Ovary (tissue), 9 donors: Measurements from ENCODE around the gene ACOT7. TPM values are rescaled to one million over a fixed set of nuclear protein-coding genes. Genes with fewer than 3 reads are reported as not detected.

Experiments
- DNase-seq, 5 donors: peaks; one replicate each; pipeline ENCODE4 v3.0.0-alpha.2; 2019 to 2020
- H3K27ac ChIP-seq, 2 donors: fragments of 200-600 bp; one replicate each; pipeline versions ENCODE4 v1.5.1 to v1.8.0; 2019 to 2022
- H3K27me3 ChIP-seq: fragments of 200-600 bp; one replicate; pipeline ENCODE4 v1.8.0; 2022
- H3K36me3 ChIP-seq: fragments of 200-600 bp; sonication (generic); one replicate; pipeline ENCODE4 v1.5.1; 2019
- H3K4me1 ChIP-seq: one replicate; pipeline ENCODE4 v1.8.1; 2013; ENCODE audit warnings: mild to moderate bottlenecking, moderate library complexity; ENCODE audit not compliant: insufficient read depth
- H3K4me3 ChIP-seq: fragments of 200-600 bp; sonication (generic); one replicate; pipeline ENCODE4 v1.5.1; 2017
- H3K9me3 ChIP-seq, 2 donors: fragments of 200-600 bp in 1 of 2; sonication (generic) in 1 of 2; one replicate each; pipeline versions ENCODE4 v1.5.1 to v1.8.1; 2013 to 2019; ENCODE audit warnings: mild to moderate bottlenecking in 1 of 2, moderate library complexity in 1 of 2
- EP300 ChIP-seq: sonication (generic); formaldehyde crosslinking; IDR thresholded peaks from one replicate; pipeline ENCODE4 v1.6.1; 2017; ENCODE audit warnings: antibody characterized with exemption
- POLR2A ChIP-seq: fragments of 450-650 bp; IDR thresholded peaks from one replicate; pipeline ENCODE4 v1.6.1; 2017; ENCODE audit warnings: antibody characterized with exemption, mild to moderate bottlenecking, moderate library complexity
- WGBS, 3 donors: extraction: QIAGEN DNeasy Blood & Tissue Kit in 1 of 3; methylation state at CpG; one replicate each; pipeline versions ENCODE4 v1.1.5 to v1.1.7; 2013 to 2017; 5-methylcytosine and 5-hydroxymethylcytosine counted together
- intact Hi-C, 4 donors: fragments of 100-400 bp; cut with DNase I; formaldehyde crosslinking; loops; one replicate each; pipeline versions ENCODE4 v1.11.0 to v1.15.1; 2022 to 2023
- polyA plus RNA-seq, 2 donors: library from polyadenylated mRNA; stranded (reverse); fragments of 200-250 nt in 1 of 2; fragments of 350-450 nt in 1 of 2; fragmentation: Illumina TruSeq in 1 of 2; extraction: RNeasy Lipid Tissue Mini Kit (QIAGEN cat#74804) in 1 of 2; gene quantifications; one replicate each; pipeline ENCODE4 v1.2.3, GENCODE V29; 2013 to 2014
- total RNA-seq, 7 donors: library from RNA; depleted of rRNA in 2 of 7; stranded (reverse); fragments of >200 nt in 2 of 7; fragmentation: NEBNext Ultra II Directional in 3 of 7; extraction: Animal tissue kit (Norgen Biotek cat#: 25700) in 3 of 7; gene quantifications; one replicate each; pipeline versions ENCODE4 v1.1.0 to v1.2.4, GENCODE V29; 2016 to 2023
- TF ChIP-seq, protein P1 (sequence below), 3 donors: fragments of 450-650 bp in 2 of 3; fragments of 200-600 bp in 1 of 3; IDR thresholded peaks; one replicate each; pipeline versions ENCODE4 v1.5.1 to v1.8.0; 2016 to 2022; ENCODE audit warnings: antibody characterized with exemption in 3 of 3, mild to moderate bottlenecking in 1 of 3
- donor health status: DM: no; HTN: no; CAD: no; lungs with moderate emphysema.
- donor health status: DM: no; HTN: no; CAD: no.
- donor health status: Bipolar disorder and iron deficiency.
- donor health status: DM: yes; HTN: yes; CAD: no.
- donor health status: DM: no; HTN: no; CAD: no.
- donor health status: DM: yes; HTN: yes; CAD: no.

ACOT7 gene
- total and polyA plus RNA-seq, 9 donors = 6.4 to 20.7 (median 11.3) TPM

DNA sequence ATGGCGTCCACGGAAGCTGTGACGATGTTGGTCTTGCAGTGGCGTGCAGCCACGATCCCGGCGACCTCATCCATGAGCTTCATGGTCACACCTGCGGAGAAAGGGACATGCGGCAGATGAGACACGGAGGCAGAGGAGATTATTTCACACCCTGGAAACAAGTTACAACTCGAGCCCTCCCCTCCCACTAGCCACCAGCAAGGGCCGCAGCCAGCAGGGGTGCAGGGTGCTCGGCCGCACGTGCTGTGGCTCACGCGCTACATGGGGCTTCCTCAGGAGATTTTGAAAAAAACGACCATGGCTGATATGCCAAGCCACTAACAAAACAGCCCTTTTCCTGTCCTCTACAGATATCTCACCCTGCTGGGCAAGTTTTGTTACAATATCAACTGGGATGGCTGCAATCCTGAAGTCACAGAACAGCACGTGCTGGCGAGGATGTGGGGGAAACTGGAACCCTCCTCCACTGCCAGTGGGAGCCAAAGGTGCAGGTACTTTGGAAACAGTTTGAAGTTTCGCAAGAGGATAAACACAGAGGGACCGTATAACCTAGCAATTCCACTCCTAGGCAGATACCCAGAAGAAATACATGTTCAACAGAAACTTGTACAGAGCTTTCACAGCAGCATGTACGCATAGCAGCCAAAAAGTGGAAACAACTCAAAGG is 98.5 kb downstream of the ACOT7 start:
- H3K9me3 ChIP-seq = no peaks in the 10 kb centered on the region
- 88 to 89% (median 89%) methylated on average over 23 of the region's 23 CpGs for WGBS, 3 donors
- intact Hi-C loops = no loop called here
- DNase-seq = no peak
- TF ChIP-seq POLR2A (no peak), EP300 (no peak)
- TF ChIP-seq, protein P1, sequence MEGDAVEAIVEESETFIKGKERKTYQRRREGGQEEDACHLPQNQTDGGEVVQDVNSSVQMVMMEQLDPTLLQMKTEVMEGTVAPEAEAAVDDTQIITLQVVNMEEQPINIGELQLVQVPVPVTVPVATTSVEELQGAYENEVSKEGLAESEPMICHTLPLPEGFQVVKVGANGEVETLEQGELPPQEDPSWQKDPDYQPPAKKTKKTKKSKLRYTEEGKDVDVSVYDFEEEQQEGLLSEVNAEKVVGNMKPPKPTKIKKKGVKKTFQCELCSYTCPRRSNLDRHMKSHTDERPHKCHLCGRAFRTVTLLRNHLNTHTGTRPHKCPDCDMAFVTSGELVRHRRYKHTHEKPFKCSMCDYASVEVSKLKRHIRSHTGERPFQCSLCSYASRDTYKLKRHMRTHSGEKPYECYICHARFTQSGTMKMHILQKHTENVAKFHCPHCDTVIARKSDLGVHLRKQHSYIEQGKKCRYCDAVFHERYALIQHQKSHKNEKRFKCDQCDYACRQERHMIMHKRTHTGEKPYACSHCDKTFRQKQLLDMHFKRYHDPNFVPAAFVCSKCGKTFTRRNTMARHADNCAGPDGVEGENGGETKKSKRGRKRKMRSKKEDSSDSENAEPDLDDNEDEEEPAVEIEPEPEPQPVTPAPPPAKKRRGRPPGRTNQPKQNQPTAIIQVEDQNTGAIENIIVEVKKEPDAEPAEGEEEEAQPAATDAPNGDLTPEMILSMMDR (IDR thresholded peaks at IDR 0.05) = no peak
- H3K4me3 ChIP-seq = no peak overlapping the region
- no peak overlapping the region for H3K27ac ChIP-seq
- H3K4me1 ChIP-seq = peaks cover 4% of the 10 kb centered on the region
- H3K36me3 ChIP-seq = no peaks in the 10 kb centered on the region
- no peaks in the 10 kb centered on the region for H3K27me3 ChIP-seq

DNA sequence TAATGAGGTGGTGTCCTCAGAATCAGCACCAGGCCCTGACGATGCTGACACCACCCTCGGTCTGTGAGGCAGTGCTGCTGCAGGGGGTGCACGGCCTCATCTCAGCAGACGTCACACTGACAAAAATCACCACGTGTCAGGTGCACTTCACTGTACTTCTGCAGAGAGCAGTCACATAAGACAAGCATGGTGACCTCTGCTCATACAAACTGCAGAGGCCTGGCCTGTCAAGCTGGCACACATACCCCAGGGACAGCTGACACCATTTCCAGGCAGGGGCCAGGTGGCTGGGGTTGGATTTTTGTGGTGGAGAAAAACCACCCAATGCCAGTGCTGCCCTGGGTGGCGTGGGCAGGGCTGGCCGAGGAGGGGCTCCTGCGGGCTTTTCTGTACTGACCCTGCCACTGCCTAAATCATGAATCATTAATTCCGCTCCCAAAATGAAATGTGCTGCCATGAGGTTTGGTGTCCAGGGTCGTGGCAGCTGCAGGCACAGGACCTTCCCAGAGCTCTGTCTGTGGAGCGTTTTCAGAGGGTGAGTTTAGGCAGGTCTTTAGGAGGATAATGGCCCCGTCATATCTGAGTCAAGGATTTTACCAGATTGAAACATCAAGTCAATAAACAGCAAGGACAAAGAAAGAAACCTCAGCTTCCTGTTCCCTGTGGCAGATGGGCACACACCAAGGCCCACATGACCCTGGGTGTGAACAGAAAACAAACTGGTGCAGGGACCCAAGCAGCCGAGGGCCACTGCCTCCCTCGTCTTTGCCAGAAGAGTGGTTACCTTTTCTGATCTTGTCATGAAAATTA is 99.3 kb downstream of the ACOT7 start:
- intact Hi-C loops = no loop called here
- no peaks in the 10 kb centered on the region for H3K27me3 ChIP-seq
- H3K4me1 ChIP-seq = peaks cover 4% of the 10 kb centered on the region
- H3K27ac ChIP-seq = no peak overlapping the region
- TF ChIP-seq, protein P1 (IDR thresholded peaks at IDR 0.05) = no peak
- no peak for TF ChIP-seq POLR2A
- TF ChIP-seq EP300 = no peak
- no peaks in the 10 kb centered on the region for H3K36me3 ChIP-seq
- WGBS, 3 donors = 93 to 97% (median 94%) methylated on average over 14 of the region's 14 CpGs
- H3K9me3 ChIP-seq = no peaks in the 10 kb centered on the region
- no peak overlapping the region for H3K4me3 ChIP-seq
- no peak for DNase-seq

DNA sequence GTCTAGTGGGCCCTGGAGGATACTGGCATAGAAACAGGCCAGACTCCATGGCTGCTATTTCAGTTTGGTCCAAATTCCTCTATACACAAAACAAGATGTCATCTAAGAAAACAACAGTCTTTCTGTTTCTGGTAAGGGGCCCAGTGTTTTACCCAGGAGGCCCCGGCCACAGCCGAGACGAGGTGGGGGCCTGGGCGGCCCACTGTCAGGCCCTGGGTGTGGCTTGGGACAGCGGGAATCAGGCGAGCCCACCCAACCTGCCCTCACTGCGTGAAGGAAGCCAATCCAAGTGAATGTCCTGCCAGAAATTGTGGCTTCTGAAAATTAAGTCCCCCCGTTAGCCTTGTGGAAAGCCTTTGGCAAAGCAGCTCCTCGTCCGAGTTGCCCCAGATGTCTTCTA is 101.5 kb downstream of the ACOT7 start:
- no peak overlapping the region for H3K27ac ChIP-seq
- H3K27me3 ChIP-seq = no peaks in the 10 kb centered on the region
- peaks cover 18% of the 10 kb centered on the region for H3K4me1 ChIP-seq
- intact Hi-C loops = no loop called here
- 61 to 77% (median 66%) methylated on average over 10 of the region's 10 CpGs for WGBS, 3 donors
- no peak for TF ChIP-seq EP300
- no peak for TF ChIP-seq POLR2A
- TF ChIP-seq, protein P1 (IDR thresholded peaks at IDR 0.05) = no peak
- no peak overlapping the region for H3K4me3 ChIP-seq
- H3K36me3 ChIP-seq = no peaks in the 10 kb centered on the region
- DNase-seq = peak in 1 of 5 donors; percentile 21
- no peaks in the 10 kb centered on the region for H3K9me3 ChIP-seq

DNA sequence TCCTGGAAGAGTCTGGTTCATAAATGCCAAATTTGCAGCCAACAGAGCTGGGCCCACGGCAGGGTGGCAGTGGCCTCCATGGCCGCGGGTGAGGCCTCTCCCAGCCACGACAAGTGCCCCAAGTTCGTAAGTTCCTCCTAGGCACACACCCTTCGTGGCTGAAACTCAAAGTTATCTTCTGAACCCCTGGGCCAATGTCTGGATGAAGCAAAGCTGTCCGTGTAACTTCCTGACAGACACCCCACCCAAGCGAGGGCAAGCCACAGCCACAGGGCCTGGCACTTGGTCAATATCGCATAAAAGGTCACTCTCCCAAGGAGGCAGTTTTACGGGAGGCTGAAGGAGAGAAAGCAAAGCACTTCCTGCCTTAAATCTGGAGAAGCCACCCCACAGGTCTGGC is 104.9 kb downstream of the ACOT7 start:
- no peak for TF ChIP-seq EP300
- no peak for TF ChIP-seq POLR2A
- TF ChIP-seq, protein P1 (IDR thresholded peaks at IDR 0.05) = no peak
- peaks cover 21% of the 10 kb centered on the region for H3K4me1 ChIP-seq
- intact Hi-C loops = no loop called here
- H3K27ac ChIP-seq = peak overlapping the region; percentile 59 to 95
- peak in 1 of 5 donors; percentile 33 for DNase-seq
- 83 to 88% (median 84%) methylated on average over 10 of the region's 10 CpGs for WGBS, 3 donors
- no peak overlapping the region for H3K4me3 ChIP-seq
- H3K27me3 ChIP-seq = no peaks in the 10 kb centered on the region
- H3K9me3 ChIP-seq = no peaks in the 10 kb centered on the region
- H3K36me3 ChIP-seq = no peaks in the 10 kb centered on the region
